ENCODE results near the gene BAX.

BAX gene

DNA sequence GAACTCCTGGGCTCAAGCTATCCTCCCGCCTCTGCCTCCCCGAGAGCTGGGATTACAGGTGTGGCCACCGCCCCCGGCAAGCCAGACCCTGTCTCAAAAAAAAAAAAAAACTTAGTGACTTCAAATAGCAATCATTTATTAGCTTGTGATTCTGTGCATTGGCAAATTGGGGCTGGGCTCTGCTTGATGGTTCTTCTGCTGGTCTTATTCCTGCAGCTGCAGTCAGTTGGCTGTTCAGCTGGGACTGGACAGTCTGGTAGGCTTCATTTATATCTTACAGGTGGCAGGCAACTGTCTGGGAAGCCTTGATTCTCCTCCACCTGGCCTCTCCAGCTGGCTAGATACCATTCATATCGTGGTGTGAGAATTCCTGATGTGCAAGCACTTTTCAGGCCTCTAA, 13.8 kb upstream of the BAX start:
- Histone ChIP-seq H4K20me1 (ENCODE audit: insufficient read depth, low read length) (no peaks in the 10 kb centered on the region), H3K27me3 (replicated peaks; ENCODE audit: insufficient read depth, low read length) (no peaks in the 10 kb centered on the region), H3K4me2 (ENCODE audit: low read depth, low read length) (no peak overlapping the region), H3K27ac (ENCODE audit: low read length) (no peak overlapping the region), H3F3A (ENCODE audit: insufficient read depth, low read length) (no peaks in the 10 kb centered on the region), H3K36me3 (replicated peaks; ENCODE audit: insufficient read depth, low read length) (no peaks in the 10 kb centered on the region), H3K9me2 (replicated peaks; ENCODE audit: insufficient read depth, low read length) (no peaks in the 10 kb centered on the region), H3K9ac (ENCODE audit: low read length) (no peak overlapping the region), H3K79me2 (ENCODE audit: low read length) (no peaks in the 10 kb centered on the region), H3K9me3 (replicated peaks; ENCODE audit: insufficient read depth, low read length) (no peaks in the 10 kb centered on the region), H3K4me1 (ENCODE audit: low read length) (no peaks in the 10 kb centered on the region), H2AFZ (ENCODE audit: low read length) (no peak overlapping the region), H3K4me3 (ENCODE audit: low read length) (no peak overlapping the region)
- no peak for DNase-seq
- TF ChIP-seq EZH2phosphoT487 (IDR thresholded peaks at IDR 0.05; ENCODE audit: low read length) (no peak), EZH2 (optimal IDR thresholded peaks at IDR 0.05; ENCODE audit: low read depth, low read length) (no peak)
- TF ChIP-seq, protein P1, sequence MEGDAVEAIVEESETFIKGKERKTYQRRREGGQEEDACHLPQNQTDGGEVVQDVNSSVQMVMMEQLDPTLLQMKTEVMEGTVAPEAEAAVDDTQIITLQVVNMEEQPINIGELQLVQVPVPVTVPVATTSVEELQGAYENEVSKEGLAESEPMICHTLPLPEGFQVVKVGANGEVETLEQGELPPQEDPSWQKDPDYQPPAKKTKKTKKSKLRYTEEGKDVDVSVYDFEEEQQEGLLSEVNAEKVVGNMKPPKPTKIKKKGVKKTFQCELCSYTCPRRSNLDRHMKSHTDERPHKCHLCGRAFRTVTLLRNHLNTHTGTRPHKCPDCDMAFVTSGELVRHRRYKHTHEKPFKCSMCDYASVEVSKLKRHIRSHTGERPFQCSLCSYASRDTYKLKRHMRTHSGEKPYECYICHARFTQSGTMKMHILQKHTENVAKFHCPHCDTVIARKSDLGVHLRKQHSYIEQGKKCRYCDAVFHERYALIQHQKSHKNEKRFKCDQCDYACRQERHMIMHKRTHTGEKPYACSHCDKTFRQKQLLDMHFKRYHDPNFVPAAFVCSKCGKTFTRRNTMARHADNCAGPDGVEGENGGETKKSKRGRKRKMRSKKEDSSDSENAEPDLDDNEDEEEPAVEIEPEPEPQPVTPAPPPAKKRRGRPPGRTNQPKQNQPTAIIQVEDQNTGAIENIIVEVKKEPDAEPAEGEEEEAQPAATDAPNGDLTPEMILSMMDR (IDR thresholded peaks at IDR 0.05; ENCODE audit: low read length) = no peak

DNA sequence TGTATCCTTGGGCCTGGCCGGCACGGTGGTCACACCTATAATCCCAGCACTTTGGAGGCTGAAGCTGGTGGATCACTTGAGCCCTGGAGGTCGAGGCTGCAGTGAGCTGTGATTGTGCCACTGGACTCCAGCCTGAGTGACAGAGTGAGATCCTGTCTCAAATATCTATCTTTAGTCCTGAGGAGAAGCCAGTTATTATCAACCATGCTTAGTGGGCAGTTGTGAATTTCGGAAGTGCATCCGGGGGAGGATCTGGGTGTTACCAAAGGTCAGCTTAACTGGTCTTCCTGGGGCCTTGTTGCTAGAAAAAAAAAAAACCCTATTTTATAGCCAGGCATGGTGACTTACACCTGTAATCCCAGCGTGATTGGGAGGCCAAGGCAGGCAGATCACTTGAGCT, 11.6 kb upstream of the BAX start:
- H3K79me2 ChIP-seq (ENCODE audit: low read length) = no peaks in the 10 kb centered on the region

DNA sequence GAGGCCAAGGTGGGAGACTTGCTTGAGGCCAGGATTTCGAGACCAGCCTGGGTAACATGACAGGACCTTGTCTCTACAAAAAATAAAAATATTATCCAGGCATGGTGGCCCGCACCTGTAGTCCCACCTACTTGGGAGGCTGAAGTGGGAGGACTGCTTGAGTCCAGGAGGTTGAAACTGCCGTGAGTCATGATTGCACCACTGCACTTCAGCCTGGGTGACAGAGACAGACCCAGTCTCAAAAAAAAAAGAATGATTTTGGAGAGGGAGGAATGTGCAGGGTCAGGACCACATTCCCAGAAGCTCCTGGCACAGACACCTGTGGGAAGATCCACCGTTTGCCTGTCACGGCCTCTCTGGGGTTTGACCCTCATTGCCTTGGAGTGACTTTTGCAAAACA, 9.3 kb upstream of the BAX start:
- TF ChIP-seq EZH2 (optimal IDR thresholded peaks at IDR 0.05; ENCODE audit: low read depth, low read length) (no peak), EZH2phosphoT487 (IDR thresholded peaks at IDR 0.05; ENCODE audit: low read length) (no peak)
- TF ChIP-seq, protein P1 (IDR thresholded peaks at IDR 0.05; ENCODE audit: low read length) = no peak
- no peaks in the 10 kb centered on the region for H3K9me2 ChIP-seq (replicated peaks; ENCODE audit: insufficient read depth, low read length)
- H3K27ac ChIP-seq (ENCODE audit: low read length) = no peak overlapping the region
- DNase-seq = no peak
- H3K4me1 ChIP-seq (ENCODE audit: low read length) = no peaks in the 10 kb centered on the region
- H3K9ac ChIP-seq (ENCODE audit: low read length) = no peak overlapping the region
- H3K27me3 ChIP-seq (replicated peaks; ENCODE audit: insufficient read depth, low read length) = no peaks in the 10 kb centered on the region
- H3K4me2 ChIP-seq (ENCODE audit: low read depth, low read length) = no peak overlapping the region
- no peak overlapping the region for H3K4me3 ChIP-seq (ENCODE audit: low read length)
- H3K79me2 ChIP-seq (ENCODE audit: low read length) = no peaks in the 10 kb centered on the region
- no peaks in the 10 kb centered on the region for H3K36me3 ChIP-seq (replicated peaks; ENCODE audit: insufficient read depth, low read length)
- H4K20me1 ChIP-seq (ENCODE audit: insufficient read depth, low read length) = no peaks in the 10 kb centered on the region
- H2AFZ ChIP-seq (ENCODE audit: low read length) = no peak overlapping the region
- no peaks in the 10 kb centered on the region for H3K9me3 ChIP-seq (replicated peaks; ENCODE audit: insufficient read depth, low read length)
- no peaks in the 10 kb centered on the region for H3F3A ChIP-seq (ENCODE audit: insufficient read depth, low read length)

More for the DNA sequence above, 11.6 kb upstream of the BAX start:
- Histone ChIP-seq H3K27me3 (replicated peaks; ENCODE audit: insufficient read depth, low read length) (no peaks in the 10 kb centered on the region), H3K9me3 (replicated peaks; ENCODE audit: insufficient read depth, low read length) (no peaks in the 10 kb centered on the region), H3K4me1 (ENCODE audit: low read length) (no peaks in the 10 kb centered on the region), H4K20me1 (ENCODE audit: insufficient read depth, low read length) (no peaks in the 10 kb centered on the region), H3K4me2 (ENCODE audit: low read depth, low read length) (no peak overlapping the region), H3F3A (ENCODE audit: insufficient read depth, low read length) (no peaks in the 10 kb centered on the region), H2AFZ (ENCODE audit: low read length) (no peak overlapping the region), H3K9ac (ENCODE audit: low read length) (no peak overlapping the region), H3K27ac (ENCODE audit: low read length) (no peak overlapping the region), H3K4me3 (ENCODE audit: low read length) (no peak overlapping the region), H3K9me2 (replicated peaks; ENCODE audit: insufficient read depth, low read length) (no peaks in the 10 kb centered on the region), H3K36me3 (replicated peaks; ENCODE audit: insufficient read depth, low read length) (no peaks in the 10 kb centered on the region)
- DNase-seq = no peak
- TF ChIP-seq, protein P1 (IDR thresholded peaks at IDR 0.05; ENCODE audit: low read length) = no peak
- TF ChIP-seq EZH2 (optimal IDR thresholded peaks at IDR 0.05; ENCODE audit: low read depth, low read length) (no peak), EZH2phosphoT487 (IDR thresholded peaks at IDR 0.05; ENCODE audit: low read length) (no peak)
